NOMO-1 treated with DMSO at 0.1 percent for 48 hours (cell line): ENCODE measurements around the gene PBXIP1.
"Not testable (repeated sequence)": the region's sequence is repeated elsewhere in the genome, so short reads cannot be mapped to it uniquely, and the experiment has no call there.

Experiments
- DNase-seq: peaks from one replicate; lab custom pipeline; 2025; ENCODE audit not compliant: unreplicated experiment; lab: John Stamatoyannopoulos, UW

PBXIP1 gene

GRCh38 chr1:154995301-154995983, 39.5 kb upstream of the PBXIP1 start:
- DNase-seq, result peak; percentile 15

- DNase-seq, result no peak
Measured at GRCh38 chr1:154994591-154994990, 38.7 kb upstream of the PBXIP1 start.

- DNase-seq, result no peak
Measured at GRCh38 chr1:154994269-154994587, 38.3 kb upstream of the PBXIP1 start.

- DNase-seq, result no peak
Measured at GRCh38 chr1:154993572-154994268, 37.8 kb upstream of the PBXIP1 start, which contains the start of gene LENEP. TSS of gene LENEP (plus strand) at chr1:154993586. CDS start at chr1:154993608, 22 bp downstream.

- no peak for DNase-seq
Measured at GRCh38 chr1:154992721-154993571, 37.0 kb upstream of the PBXIP1 start.

GRCh38 chr1:154990276-154990675, 34.4 kb upstream of the PBXIP1 start:
- DNase-seq, result no peak

GRCh38 chr1:154989195-154989860, 33.4 kb upstream of the PBXIP1 start:
- no peak for DNase-seq

- DNase-seq, result no peak
Measured at GRCh38 chr1:154988058-154988954, 32.4 kb upstream of the PBXIP1 start.

GRCh38 chr1:154987326-154987725, 31.4 kb upstream of the PBXIP1 start:
- DNase-seq, result no peak

GRCh38 chr1:154986736-154987135, 30.8 kb upstream of the PBXIP1 start:
- not testable (repeated sequence) for DNase-seq

GRCh38 chr1:154983776-154984466, 28.0 kb upstream of the PBXIP1 start:
- no peak for DNase-seq

- peak; percentile 100 for DNase-seq
Measured at GRCh38 chr1:154982897-154983648, 27.2 kb upstream of the PBXIP1 start, which contains the start of gene FLAD1. TSS of gene FLAD1 (plus strand) at chr1:154983344. CDS start at chr1:154983695, 351 bp downstream.

GRCh38 chr1:154982341-154982740, 26.4 kb upstream of the PBXIP1 start:
- DNase-seq, result no peak

GRCh38 chr1:154978360-154978759, 22.5 kb upstream of the PBXIP1 start:
- DNase-seq, result no peak

- DNase-seq, result not testable (repeated sequence)
Measured at GRCh38 chr1:154977762-154978161, 21.9 kb upstream of the PBXIP1 start.

GRCh38 chr1:154975409-154976059, 19.6 kb upstream of the PBXIP1 start:
- peak; percentile 41 for DNase-seq

GRCh38 chr1:154974808-154975408, 19.0 kb upstream of the PBXIP1 start:
- peak; percentile 97 for DNase-seq
